ENCODE data around the gene DNAJC11.

DNA sequence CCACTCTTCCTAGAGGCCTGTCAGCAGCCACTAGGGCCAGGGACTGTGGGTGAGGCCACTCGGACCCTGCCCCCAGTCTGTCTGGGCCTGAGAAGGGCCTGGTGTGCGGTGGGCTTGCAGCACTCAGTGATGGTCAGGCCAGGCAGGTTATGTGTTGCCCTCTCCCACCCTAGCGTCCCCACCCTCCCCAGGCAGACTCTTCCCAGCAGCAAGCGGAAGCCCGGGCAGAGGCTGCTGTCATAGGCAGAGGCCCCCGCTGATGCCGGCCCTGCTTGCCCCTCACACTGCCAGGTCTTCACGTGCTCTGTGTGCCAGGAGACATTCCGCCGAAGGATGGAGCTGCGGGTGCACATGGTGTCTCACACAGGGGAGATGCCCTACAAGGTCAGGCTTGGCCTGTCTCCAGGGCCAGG is 115.2 kb downstream of the DNAJC11 start:
- TF ChIP-seq EZH2phosphoT487 (IDR thresholded peaks at IDR 0.05) (no peak), EZH2 (IDR thresholded peaks at IDR 0.05) (no peak)
- TF ChIP-seq, protein P1, sequence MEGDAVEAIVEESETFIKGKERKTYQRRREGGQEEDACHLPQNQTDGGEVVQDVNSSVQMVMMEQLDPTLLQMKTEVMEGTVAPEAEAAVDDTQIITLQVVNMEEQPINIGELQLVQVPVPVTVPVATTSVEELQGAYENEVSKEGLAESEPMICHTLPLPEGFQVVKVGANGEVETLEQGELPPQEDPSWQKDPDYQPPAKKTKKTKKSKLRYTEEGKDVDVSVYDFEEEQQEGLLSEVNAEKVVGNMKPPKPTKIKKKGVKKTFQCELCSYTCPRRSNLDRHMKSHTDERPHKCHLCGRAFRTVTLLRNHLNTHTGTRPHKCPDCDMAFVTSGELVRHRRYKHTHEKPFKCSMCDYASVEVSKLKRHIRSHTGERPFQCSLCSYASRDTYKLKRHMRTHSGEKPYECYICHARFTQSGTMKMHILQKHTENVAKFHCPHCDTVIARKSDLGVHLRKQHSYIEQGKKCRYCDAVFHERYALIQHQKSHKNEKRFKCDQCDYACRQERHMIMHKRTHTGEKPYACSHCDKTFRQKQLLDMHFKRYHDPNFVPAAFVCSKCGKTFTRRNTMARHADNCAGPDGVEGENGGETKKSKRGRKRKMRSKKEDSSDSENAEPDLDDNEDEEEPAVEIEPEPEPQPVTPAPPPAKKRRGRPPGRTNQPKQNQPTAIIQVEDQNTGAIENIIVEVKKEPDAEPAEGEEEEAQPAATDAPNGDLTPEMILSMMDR (IDR thresholded peaks at IDR 0.05), result no peak

All from neural progenitor cell (in vitro differentiated cells).